ENCODE data around the gene DUOX2. TPM values are rescaled to one million over a fixed set of nuclear protein-coding genes. Genes with fewer than 3 reads are reported as not detected.
"Not testable (repeated sequence)": the region's sequence is repeated elsewhere in the genome, so short reads cannot be mapped to it uniquely, and the experiment has no call there.

Gene DUOX2
- total and polyA plus RNA-seq, 2 donors (not counting 1 experiment from before 2014, with no cell fraction given) = 0.32 TPM; not detected in 1

- no CpG with 5 or more reads among the region's 3 CpGs for WGBS (ENCODE audit: insufficient coverage)
- ATAC-seq (ENCODE audit: low read depth) = no peak
These were observed 29.8 kb downstream of the DUOX2 start for GRCh38 chr15:45084163-45084562.

DNA sequence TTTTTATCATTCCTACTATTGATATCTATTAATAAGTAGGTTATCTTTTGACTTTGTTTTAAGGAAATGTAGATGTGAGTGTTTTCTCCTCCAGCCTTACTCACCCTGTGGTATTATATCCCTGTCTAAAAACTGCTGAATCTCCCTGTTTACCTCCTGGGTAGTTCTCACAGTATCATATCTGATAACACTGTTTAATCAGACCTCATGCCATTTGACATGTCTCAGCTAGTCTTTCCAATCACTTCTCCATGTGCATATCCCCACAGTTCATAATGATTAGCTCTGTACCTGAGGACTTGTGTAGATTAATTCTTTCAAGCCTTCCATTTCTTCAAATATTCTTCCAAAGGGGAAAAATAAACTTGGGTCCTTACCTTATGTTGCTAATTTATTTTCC, 30.7 kb downstream of the DUOX2 start:
- Mint-ChIP-seq H3K4me1 (no peaks in the 10 kb centered on the region), H3K4me3 (no peak overlapping the region), H3K27me3 (peaks cover 27% of the 10 kb centered on the region), H3K9me3 (ENCODE audit: insufficient read depth) (no peaks in the 10 kb centered on the region), H3K27ac (no peak overlapping the region)
- H2AFZ ChIP-seq (ENCODE audit: insufficient read depth, low read depth, low read length, poor library complexity, severe bottlenecking) = no peak overlapping the region
- no peak overlapping the region for H3K9ac ChIP-seq (ENCODE audit: low read length)
- H3K4me1 ChIP-seq (ENCODE audit: control insufficient read depth in 2 of 2, insufficient read depth in 2 of 2, low read length in 2 of 2) = no peaks in the 10 kb centered on the region
- H3K9me3 ChIP-seq (ENCODE audit: control extremely low read depth in 1 of 3, control insufficient read depth in 2 of 3, insufficient read depth in 1 of 3, low read length in 2 of 3) = no peaks in the 10 kb centered on the region
- H3K27ac ChIP-seq (ENCODE audit: low read length in 2 of 2) = no peak overlapping the region
- POLR2A ChIA-PET = no interaction called here
- H3K4me2 ChIP-seq (replicated peaks; ENCODE audit: low read depth, low read length, poor library complexity, severe bottlenecking) = no peak overlapping the region
- TF ChIP-seq EZH2 (IDR thresholded peaks at IDR 0.05; ENCODE audit: borderline replicate concordance, insufficient read depth, low read depth, low read length, poor library complexity, severe bottlenecking) = no peak
- TF ChIP-seq, protein P1, sequence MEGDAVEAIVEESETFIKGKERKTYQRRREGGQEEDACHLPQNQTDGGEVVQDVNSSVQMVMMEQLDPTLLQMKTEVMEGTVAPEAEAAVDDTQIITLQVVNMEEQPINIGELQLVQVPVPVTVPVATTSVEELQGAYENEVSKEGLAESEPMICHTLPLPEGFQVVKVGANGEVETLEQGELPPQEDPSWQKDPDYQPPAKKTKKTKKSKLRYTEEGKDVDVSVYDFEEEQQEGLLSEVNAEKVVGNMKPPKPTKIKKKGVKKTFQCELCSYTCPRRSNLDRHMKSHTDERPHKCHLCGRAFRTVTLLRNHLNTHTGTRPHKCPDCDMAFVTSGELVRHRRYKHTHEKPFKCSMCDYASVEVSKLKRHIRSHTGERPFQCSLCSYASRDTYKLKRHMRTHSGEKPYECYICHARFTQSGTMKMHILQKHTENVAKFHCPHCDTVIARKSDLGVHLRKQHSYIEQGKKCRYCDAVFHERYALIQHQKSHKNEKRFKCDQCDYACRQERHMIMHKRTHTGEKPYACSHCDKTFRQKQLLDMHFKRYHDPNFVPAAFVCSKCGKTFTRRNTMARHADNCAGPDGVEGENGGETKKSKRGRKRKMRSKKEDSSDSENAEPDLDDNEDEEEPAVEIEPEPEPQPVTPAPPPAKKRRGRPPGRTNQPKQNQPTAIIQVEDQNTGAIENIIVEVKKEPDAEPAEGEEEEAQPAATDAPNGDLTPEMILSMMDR (IDR thresholded peaks at IDR 0.05) = no peak
- intact Hi-C loops (cut with micrococcal nuclease) = no loop called here
- no peak overlapping the region for H3K4me3 ChIP-seq (ENCODE audit: control extremely low read depth in 1 of 5, extremely low read depth in 1 of 5, insufficient read depth in 1 of 5, low read depth in 2 of 5, low read length in 4 of 5)
- peaks cover 0 to 9% (median 3%) of the 10 kb centered on the region in 4 experiments for H3K27me3 ChIP-seq (replicated peaks in 1 of 4; ENCODE audit: control extremely low read depth in 1 of 4, control insufficient read depth in 3 of 4, insufficient read depth in 4 of 4, low read length in 3 of 4)
- no peaks in the 10 kb centered on the region for H4K20me1 ChIP-seq (ENCODE audit: control insufficient read depth, insufficient read depth, low read length, poor library complexity, severe bottlenecking)
- no peaks in the 10 kb centered on the region for H3K36me3 ChIP-seq (replicated peaks in 1 of 2; ENCODE audit: control extremely low read depth in 1 of 2, control insufficient read depth in 1 of 2, extremely low read depth in 1 of 2, insufficient read depth in 2 of 2, low read length in 1 of 2)
- no peaks in the 10 kb centered on the region for H3K79me2 ChIP-seq (ENCODE audit: control insufficient read depth, insufficient read depth, low read length)
- CTCF ChIA-PET = interaction anchor here (0.9 to 1.4 kb wide), 2 partner anchors 10 to 35 kb away, joined by 3 read pairs; no protein-coding TSS in a partner anchor
- no peak for ATAC-seq (ENCODE audit: low read depth)
- no peak for DNase-seq

More at GRCh38 chr15:45084163-45084562, 29.8 kb downstream of the DUOX2 start:
- Histone ChIP-seq H3K9me3 (ENCODE audit: control extremely low read depth in 1 of 3, control insufficient read depth in 2 of 3, insufficient read depth in 1 of 3, low read length in 2 of 3) (no peaks in the 10 kb centered on the region), H3K9ac (ENCODE audit: low read length) (no peak overlapping the region), H3K79me2 (ENCODE audit: control insufficient read depth, insufficient read depth, low read length) (no peaks in the 10 kb centered on the region), H3K36me3 (replicated peaks in 1 of 2; ENCODE audit: control extremely low read depth in 1 of 2, control insufficient read depth in 1 of 2, extremely low read depth in 1 of 2, insufficient read depth in 2 of 2, low read length in 1 of 2) (no peaks in the 10 kb centered on the region), H3K4me2 (replicated peaks; ENCODE audit: low read depth, low read length, poor library complexity, severe bottlenecking) (no peak overlapping the region), H3K27ac (ENCODE audit: low read length in 2 of 2) (no peak overlapping the region), H2AFZ (ENCODE audit: insufficient read depth, low read depth, low read length, poor library complexity, severe bottlenecking) (no peak overlapping the region), H3K27me3 (replicated peaks in 1 of 4; ENCODE audit: control extremely low read depth in 1 of 4, control insufficient read depth in 3 of 4, insufficient read depth in 4 of 4, low read length in 3 of 4) (peaks cover 0 to 9% (median 5%) of the 10 kb centered on the region in 4 experiments), H3K4me1 (ENCODE audit: control insufficient read depth in 2 of 2, insufficient read depth in 2 of 2, low read length in 2 of 2) (no peaks in the 10 kb centered on the region), H4K20me1 (ENCODE audit: control insufficient read depth, insufficient read depth, low read length, poor library complexity, severe bottlenecking) (no peaks in the 10 kb centered on the region), H3K4me3 (ENCODE audit: control extremely low read depth in 1 of 5, extremely low read depth in 1 of 5, insufficient read depth in 1 of 5, low read depth in 2 of 5, low read length in 4 of 5) (no peak overlapping the region)
- DNase-seq = no peak
- Mint-ChIP-seq H3K4me3 (no peak overlapping the region), H3K27me3 (peaks cover 27% of the 10 kb centered on the region), H3K27ac (no peak overlapping the region), H3K4me1 (no peaks in the 10 kb centered on the region), H3K9me3 (ENCODE audit: insufficient read depth) (no peaks in the 10 kb centered on the region)
- intact Hi-C loops (cut with micrococcal nuclease) = no loop called here
- POLR2A ChIA-PET = no interaction called here
- TF ChIP-seq EZH2 (IDR thresholded peaks at IDR 0.05; ENCODE audit: borderline replicate concordance, insufficient read depth, low read depth, low read length, poor library complexity, severe bottlenecking) = no peak
- TF ChIP-seq, protein P1 (IDR thresholded peaks at IDR 0.05) = no peak
- CTCF ChIA-PET = interaction anchor here (0.9 to 1.4 kb wide), 2 partner anchors 9 to 34 kb away, joined by 3 read pairs; no protein-coding TSS in a partner anchor

DNA sequence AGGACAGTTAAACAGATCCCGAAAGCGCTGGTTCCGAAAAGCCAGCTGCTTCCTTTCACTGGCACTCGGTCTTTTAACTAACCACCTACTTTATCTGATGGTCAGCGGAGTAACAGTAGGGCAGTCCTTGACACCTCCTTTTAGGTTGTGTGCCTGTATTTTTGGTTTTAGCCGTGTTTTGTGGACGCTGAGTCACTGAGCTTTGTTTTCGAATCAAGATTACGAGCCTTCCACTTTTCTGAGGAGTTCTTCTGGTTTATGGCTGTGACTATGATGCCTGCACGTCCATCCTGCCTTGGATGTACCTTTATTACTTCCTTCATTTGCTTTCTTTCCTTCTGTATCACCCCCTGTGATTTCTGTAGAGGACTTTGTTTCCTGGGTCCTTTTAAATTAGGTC, 31.6 kb downstream of the DUOX2 start:
- H3K4me1 ChIP-seq (ENCODE audit: control insufficient read depth in 2 of 2, insufficient read depth in 2 of 2, low read length in 2 of 2); CTCF ChIA-PET; POLR2A ChIA-PET; H3K9ac ChIP-seq (ENCODE audit: low read length); H3K9me3 ChIP-seq (ENCODE audit: control extremely low read depth in 1 of 3, control insufficient read depth in 2 of 3, insufficient read depth in 1 of 3, low read length in 2 of 3); intact Hi-C loops (cut with micrococcal nuclease); H3K27me3 ChIP-seq (replicated peaks in 1 of 4; ENCODE audit: control extremely low read depth in 1 of 4, control insufficient read depth in 3 of 4, insufficient read depth in 4 of 4, low read length in 3 of 4); DNase-seq; ATAC-seq (ENCODE audit: low read depth); H2AFZ ChIP-seq (ENCODE audit: insufficient read depth, low read depth, low read length, poor library complexity, severe bottlenecking); H3K79me2 ChIP-seq (ENCODE audit: control insufficient read depth, insufficient read depth, low read length); H3K9me3 Mint-ChIP-seq (ENCODE audit: insufficient read depth); H3K36me3 ChIP-seq (replicated peaks in 1 of 2; ENCODE audit: control extremely low read depth in 1 of 2, control insufficient read depth in 1 of 2, extremely low read depth in 1 of 2, insufficient read depth in 2 of 2, low read length in 1 of 2); H3K4me1 Mint-ChIP-seq; H3K4me3 Mint-ChIP-seq; H3K27ac Mint-ChIP-seq; H3K27ac ChIP-seq (ENCODE audit: low read length in 2 of 2); H3K4me3 ChIP-seq (ENCODE audit: control extremely low read depth in 1 of 5, extremely low read depth in 1 of 5, insufficient read depth in 1 of 5, low read depth in 2 of 5, low read length in 4 of 5); H3K4me2 ChIP-seq (replicated peaks; ENCODE audit: low read depth, low read length, poor library complexity, severe bottlenecking); H4K20me1 ChIP-seq (ENCODE audit: control insufficient read depth, insufficient read depth, low read length, poor library complexity, severe bottlenecking): not testable (repeated sequence)
- WGBS (ENCODE audit: insufficient coverage) = no CpG with 5 or more reads among the region's 10 CpGs
- peaks cover 21% of the 10 kb centered on the region for H3K27me3 Mint-ChIP-seq

All from B cell (primary cell).